Inferior parietal cortex (tissue), 1 donor: Measurements from ENCODE around the gene ARNT2.

Experiments used
- DNase-seq: peaks from one replicate; pipeline ENCODE4 v3.0.0-alpha.2; 2016; ENCODE audit errors: extremely low spot score

ARNT2 gene

DNA sequence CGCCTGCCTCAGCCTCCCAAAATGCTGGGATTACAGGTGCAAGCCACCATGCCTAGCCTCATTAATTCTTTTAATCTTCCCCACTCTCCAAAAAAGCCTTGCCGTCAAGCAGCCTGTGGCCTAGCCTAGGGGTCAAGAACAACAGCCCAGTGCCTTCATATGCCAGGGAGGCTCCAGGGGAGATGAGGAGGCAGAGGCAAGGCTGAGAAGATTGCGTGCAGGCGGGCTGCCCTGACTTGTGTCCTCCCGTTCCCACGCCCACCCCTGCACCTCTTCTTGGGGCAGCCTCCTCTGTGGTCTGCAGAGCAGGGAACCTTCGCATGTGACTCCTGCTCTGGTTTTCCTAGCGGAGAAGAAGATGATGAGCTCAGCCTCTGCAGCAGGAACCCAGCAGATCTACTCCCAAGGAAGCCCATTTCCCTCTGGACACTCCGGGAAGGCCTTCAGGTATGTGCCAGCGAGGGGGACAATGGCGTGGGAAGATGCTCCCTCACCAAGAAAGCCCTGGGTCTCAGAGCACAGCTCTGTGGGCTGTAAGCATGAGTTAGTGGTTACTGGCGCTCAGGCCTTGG, 172.4 kb downstream of the ARNT2 start:
- no peak for DNase-seq

GRCh38 chr15:80577552-80578205, 173.5 kb downstream of the ARNT2 start:
- DNase-seq, result no peak

DNA sequence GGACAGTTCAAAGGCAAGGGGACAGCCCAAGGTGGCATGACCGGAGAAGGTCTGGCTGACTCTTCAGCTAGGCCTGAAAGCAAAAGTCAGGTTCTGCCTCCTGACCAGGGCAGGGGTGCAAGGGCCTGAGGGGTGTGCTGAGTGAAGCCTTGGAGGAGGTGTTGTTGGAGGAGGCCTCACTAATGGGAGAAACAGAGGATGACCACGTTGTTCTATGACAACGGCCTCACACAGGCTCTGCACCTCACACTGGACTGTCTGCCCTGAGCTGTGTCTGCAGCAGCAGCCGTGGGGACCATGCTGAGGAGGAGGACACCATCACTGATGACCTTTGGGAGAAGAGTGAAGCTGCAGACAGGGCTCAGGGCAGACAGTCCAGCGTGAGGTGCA, 174.0 kb downstream of the ARNT2 start:
- no peak for DNase-seq

GRCh38 chr15:80578871-80579270, 174.7 kb downstream of the ARNT2 start:
- no peak for DNase-seq

DNA sequence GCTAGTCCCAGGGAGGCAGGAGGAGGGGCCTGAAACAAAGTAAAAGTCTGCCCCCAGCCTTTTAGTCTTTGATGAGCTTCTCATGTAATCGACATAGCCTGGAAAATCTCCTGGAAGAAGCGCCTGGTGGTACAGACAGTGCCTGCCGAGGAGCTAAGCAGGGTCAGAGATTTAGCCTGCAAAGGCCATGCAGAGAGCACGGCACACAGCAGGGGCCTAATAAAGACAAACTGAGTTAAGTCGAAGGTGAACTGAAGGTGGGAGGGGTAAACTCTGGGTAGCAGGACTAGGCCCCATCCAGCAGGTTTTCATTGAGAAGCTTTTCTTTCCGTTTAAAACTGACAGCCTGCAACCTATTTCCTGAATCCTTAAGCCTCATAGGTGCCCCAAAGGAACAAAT, 175.4 kb downstream of the ARNT2 start:
- DNase-seq, result no peak

GRCh38 chr15:80580106-80580505, 175.9 kb downstream of the ARNT2 start:
- DNase-seq, result no peak

DNA sequence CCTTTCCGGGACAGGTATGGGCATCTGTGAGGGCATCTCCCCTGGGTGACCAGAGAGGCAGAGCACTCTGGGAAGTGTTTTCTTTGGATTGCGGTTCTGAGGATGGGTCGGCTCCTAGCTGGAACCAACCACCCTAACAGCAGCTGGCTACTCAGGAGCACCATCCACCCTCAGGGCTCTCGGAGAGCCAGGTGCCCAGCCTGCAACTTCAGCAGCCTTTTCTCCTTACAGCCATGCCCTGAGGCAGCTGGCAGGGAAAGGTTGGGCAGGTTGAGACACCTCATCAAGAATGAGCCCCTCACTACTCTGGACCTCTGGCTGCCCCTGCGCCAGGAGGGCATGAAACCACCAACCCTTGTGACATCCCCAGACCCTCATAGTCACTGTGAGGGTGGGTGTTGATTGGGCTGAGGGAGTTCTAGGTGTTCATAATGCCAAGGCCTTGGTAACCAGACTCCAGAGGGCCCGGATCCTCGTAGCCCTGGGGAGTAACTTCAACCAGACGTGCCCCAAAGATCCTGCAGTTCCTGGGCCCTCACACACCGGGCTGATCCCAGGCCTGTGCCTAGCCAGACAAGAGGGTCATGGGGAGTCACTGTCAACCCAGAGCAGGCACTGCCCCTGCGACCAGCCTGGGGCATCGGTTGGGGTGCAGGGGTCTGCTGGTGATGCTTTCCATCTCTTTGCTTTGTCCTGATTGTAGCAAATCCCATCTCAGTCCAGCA, 176.5 kb downstream of the ARNT2 start:
- no peak for DNase-seq

GRCh38 chr15:80581976-80582375, 177.8 kb downstream of the ARNT2 start:
- DNase-seq, result no peak

DNA sequence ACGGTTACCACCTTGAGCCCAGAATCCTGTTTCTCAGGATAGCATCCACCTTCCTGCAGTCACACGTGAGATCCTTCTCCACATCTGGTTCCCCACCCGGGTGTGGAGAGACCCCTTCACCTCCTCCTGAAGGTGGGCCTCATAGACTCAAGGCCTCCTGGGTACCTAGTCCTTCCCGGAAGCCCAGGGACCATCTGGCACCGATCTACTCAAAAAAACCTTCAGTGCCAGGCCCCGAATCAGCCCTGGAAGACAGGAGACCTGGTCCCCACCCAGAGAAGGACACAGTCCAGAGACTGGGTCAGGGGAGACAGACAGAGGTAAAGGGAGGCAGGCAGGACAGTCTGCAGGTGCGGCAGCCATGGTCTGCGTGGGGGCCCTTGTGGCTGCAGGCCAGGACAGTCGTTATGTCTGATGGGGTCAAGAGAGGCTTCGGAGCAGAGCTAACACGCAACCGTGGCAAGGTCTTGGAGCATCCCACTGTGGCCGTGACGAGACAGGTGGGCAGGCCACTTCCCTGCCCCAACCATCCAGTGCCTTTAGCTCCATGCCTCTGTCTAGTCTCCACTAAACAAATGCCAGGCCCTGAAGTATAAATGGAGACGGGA, 178.7 kb downstream of the ARNT2 start:
- no peak for DNase-seq

DNA sequence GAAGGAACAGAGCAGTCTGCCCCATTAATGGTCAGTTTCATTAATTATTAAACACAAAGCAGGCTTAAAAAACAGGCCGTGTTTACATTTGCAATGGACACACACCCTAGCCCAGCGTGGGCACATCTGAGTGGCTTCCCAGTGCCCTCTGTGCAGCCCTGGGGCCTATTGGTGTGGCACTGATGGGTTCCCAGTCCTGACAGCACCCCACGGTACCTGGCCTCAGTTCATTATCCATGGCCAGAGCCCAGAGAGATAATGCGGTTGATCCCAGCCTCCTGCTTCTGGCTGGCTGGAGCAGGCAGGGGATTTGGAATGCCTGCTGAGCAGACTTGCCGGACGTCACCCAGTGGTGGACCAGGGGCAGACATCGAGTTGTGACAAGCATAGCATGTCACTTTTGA, 180.4 kb downstream of the ARNT2 start:
- no peak for DNase-seq

DNA sequence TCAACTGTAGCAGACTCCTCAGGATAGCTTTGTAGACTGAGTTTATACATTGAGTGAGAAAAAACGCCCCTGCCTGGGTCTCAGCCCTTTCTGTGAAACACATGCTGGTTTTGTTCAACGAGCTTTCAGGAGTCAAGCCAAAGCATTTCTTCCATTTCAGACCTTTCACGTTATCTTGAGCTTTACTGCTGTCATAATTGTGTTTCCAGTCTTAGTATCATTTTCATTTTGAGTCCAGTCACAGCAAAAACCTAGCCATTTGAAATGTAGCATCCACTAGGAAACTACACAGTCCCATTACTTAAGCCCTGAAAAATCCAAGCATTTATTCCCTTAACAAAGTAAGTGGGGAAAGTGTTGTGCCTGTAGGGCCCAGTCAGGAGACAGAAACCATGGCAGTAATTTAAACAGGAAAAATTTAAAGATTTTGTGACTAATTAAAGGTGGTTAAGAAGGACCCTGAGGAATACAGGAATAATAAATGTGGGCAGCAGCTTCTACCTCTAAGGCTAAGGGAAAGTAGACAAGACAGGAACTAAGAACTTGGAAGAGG, 180.9 kb downstream of the ARNT2 start:
- DNase-seq, result no peak

- no peak for DNase-seq
These were observed 181.4 kb downstream of the ARNT2 start for GRCh38 chr15:80585544-80586018.

- no peak for DNase-seq
These were observed 182.0 kb downstream of the ARNT2 start for GRCh38 chr15:80586161-80586560.

GRCh38 chr15:80587007-80587406, 182.8 kb downstream of the ARNT2 start:
- DNase-seq, result no peak

GRCh38 chr15:80587816-80588456, 183.8 kb downstream of the ARNT2 start:
- DNase-seq, result no peak

DNA sequence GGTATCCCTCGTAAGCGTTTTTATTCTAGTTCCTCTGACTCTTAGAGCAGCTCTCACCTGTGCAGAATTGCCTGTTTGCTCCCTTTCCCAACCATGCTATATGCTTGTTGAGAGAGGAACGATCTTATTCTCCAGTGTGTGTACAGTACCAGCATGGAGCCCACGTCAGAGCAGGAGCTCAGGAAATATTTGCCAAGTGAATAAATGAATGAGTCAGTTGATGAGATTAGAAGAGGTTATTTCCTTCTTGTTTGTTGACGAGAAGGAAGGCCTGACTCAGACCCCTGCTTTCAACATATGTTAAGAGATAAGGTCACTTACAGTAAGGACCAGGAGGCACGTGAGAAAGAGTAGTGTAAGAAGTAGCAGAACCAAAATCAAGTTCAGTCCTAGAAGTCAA, 184.6 kb downstream of the ARNT2 start:
- DNase-seq, result no peak

GRCh38 chr15:80590761-80591355, 186.7 kb downstream of the ARNT2 start:
- DNase-seq, result no peak

DNA sequence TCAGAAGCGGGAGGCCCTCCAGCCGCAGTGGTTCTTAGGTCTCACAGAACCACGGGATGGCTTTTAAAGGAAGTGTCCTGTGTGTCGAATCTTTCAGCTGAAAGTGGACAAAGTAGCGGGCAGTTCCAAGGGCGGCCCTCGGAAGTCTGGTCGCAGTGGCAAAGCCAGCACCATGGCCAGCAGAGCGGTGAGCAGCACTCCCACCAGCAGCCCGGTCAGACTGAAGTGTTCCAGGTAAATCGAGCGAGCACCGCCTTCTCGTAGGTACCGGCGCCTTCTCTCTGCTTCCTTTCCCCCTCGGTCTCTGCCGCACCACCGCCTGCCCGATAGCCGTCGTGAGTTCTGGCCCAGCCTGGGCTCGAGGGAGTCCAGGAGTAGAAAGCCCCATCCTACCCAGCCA, 187.3 kb downstream of the ARNT2 start:
- no peak for DNase-seq

DNA sequence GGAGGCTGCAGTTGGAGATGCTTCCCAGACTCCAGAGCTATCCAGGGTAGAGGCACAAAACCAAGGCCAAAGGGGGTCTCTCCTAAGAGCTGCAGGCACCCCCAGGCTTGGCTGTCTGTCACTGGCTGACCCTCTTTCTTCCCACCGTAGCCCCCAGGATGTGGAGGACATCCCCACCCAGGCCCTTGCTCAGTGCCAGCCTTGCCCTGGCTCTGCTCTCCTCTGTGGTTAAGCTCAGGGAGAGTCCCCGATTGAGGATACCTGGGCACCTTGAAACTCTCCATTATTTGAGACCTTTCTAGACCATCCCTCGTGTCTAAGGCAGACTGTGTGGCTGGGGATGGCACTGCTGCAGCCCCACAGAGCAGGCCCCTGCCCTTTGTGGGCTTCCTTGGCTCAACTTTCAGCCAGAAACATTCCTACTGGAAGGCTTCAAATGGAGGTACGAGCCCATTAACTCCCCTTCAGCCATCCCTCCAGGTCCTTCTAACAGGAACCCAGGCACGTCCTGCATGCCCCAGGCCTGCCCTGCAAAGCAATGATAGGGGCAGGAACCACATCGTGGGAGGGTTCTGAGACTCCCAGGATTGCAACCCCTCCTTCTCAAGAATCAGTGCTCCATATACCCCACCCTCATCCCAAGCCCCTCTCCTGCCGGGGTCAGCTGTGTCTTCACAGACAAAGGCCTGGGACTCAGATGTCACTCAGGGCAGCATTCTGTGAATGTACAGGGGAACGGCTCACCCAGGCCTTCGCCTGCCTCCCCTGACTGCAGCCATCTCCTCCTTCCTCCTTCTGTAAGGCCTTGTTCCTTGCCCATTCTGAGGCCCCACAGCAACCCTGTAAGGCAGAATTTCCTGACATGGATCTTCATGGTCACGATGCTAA, 188.0 kb downstream of the ARNT2 start:
- no peak for DNase-seq

- DNase-seq, result no peak
These were observed 189.4 kb downstream of the ARNT2 start for GRCh38 chr15:80593486-80594030.
